Measurements from ENCODE around the gene ZNF622.

Gene ZNF622

DNA sequence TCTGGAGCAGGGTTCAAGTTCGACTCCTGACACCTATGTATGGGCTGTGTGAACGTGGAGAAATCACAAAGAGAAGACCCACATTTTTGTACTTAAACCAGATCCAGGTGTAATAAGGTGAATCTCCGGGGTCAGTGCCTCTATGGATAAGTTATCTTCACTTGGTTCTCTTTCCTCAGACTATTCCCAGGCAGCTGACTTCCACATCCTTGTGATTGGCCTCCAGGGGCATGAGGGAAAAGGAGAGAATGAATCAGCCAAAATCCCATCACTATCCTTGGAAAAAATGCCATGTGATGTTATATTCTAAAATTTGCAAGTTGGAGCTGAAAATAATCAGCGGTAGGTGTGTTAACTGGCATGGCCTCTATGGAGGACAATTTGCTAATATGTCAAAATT lies 37.2 kb downstream of the ZNF622 start:
- no peak for DNase-seq

DNA sequence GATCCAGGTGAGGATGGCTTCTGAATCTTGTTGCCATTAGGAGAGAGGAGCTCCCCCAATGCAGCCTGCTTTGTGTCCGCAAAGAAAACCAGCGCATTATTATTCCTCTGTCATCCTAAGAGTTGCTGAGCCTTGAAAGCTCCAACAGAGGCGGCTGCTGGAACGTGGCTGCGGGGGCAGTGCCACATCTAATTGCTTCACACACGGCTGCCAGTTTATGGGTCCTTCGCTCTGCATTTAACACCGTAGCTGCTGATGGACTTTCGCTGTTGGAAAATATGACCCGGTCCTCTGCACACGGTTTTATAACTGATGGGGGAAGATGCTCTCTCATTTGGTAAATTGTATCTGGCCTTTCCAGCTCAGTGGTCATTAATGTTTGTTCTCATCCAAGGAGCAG lies 38.0 kb downstream of the ZNF622 start:
- DNase-seq = no peak

DNA sequence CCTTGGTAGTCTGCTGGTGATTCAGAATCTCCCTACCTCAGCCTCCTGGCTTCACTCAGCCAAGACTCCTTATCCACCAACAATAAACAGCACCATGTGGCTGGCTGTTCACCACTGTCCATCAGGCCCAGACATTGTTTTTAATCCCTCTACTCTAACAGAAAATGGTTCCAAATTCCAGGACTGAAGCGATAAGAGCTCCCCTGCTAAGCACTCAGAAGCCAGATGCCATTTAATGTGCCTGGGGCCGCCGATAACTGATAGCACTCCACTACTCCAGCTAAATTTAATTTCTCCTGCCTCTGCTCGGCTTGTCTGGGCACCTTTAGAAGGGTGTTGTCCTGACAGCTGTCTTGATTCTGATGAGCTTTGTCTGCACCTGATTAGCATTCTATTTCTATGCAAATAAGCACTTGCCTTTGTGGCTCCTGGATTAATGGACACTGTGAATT lies 47.1 kb downstream of the ZNF622 start:
- DNase-seq = no peak

GRCh38 chr5:16417398-16418074 lies 48.1 kb downstream of the ZNF622 start:
- DNase-seq = no peak

GRCh38 chr5:16414861-16415260 lies 50.7 kb downstream of the ZNF622 start:
- DNase-seq = no peak

DNA sequence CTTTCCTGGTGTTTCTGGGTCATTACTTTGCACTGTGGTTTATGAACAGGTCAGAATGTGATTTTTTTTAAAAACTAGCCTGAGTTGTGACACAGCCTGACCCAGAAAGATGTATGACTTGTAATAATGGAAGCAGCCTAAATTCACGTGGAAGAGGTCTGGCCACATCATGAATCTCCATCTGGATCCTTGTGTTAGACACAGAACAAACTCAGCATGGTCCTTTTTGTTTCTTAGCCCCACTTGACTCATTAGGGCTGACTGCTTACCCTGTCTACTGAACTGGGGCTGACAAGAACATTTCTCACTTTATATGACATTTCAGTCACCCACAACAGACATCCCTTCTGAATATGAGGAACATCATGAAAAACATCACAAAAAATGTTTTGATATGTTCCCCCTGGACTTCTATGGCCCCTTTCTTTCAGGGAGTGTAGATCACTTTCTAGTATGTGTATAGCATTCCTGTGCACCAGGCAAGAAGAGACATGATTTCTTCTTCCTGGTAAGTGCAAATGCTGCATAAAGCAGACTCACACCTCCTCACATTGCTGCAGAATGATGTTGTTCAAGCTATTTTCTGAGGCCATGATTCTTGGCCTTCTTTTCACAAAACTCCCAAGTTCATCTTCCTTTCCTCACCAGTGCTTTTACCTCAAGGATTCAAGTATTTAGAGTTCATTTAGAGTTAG lies 52.3 kb downstream of the ZNF622 start:
- DNase-seq = no peak

DNA sequence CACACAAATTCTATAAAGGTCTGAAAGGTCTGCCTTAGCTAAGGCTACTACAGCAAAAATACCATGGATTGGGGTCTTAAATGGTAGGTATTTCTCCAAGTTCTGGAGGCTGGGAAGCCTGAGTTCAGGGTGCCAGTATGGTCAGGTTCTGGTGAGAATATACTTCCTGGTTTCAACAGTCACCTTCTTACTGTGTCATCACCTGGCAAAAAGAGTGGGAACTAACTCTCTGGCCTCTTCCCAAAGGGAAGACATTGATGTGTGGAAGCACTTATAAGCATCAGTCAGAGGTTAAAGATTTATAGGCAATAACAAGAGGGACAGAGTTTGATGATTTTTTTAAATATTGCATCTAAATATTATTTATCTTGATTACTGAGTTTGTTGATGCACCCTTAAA lies 53.0 kb downstream of the ZNF622 start:
- DNase-seq = no peak

GRCh38 chr5:16411741-16412455 lies 53.7 kb downstream of the ZNF622 start:
- DNase-seq = no peak

- no peak for DNase-seq
Measured at GRCh38 chr5:16411235-16411634, 54.4 kb downstream of the ZNF622 start.

DNA sequence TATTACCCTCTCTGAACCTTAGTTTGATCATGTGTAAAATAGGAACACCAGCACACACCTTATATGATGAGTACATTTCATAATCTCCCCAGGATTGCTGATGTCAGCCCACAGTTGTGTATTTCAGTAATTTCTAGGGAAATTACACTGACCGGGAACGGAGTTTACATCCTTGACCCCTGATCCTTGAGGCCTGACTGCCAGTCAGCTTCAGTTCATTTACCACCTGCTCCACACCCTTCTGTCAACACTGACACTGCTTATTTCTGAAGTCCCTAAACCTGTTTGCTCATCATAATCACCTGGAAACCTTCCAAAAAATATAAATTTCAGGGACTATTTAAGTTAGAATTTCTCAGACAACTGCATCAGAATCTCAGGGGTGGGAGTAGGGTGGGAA lies 55.3 kb downstream of the ZNF622 start:
- no peak for DNase-seq

DNA sequence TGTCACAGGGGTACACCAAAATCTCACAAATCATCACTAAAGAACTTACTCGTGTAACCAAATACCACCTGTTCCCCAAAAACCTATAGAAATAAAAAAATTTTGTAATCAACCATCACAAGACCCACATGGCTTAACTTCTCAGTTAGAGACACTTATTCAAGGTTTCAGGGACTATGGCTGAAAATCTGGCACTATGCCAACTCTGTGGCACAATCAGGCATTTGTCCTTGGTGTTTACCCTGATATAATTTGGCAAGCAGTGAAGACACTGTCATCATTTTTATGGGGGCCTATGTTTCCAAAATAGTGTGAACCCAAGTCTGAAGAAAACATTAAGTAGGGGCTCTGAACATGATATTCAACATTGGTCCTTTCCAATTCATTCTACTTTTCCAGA lies 59.0 kb downstream of the ZNF622 start:
- no peak for DNase-seq

- DNase-seq = no peak
Measured at GRCh38 chr5:16406023-16406422, 59.6 kb downstream of the ZNF622 start.
